Panc1 (cell line): ENCODE results near the gene COMMD1. TPM values are rescaled to one million over a fixed set of nuclear protein-coding genes. Genes with fewer than 3 reads are reported as not detected.

Source experiments
- ATAC-seq: fragments of 200-7000 bp; cut with Tn5 transposase; 2 replicates; pipeline ENCODE4 v1.9.1; 2020; ENCODE audit warnings: mild to moderate bottlenecking, moderate library complexity
- BruUV-seq: library from RNA; stranded (reverse); fragments of 400-500 nt; replicated peaks from 2 replicates; lab custom pipeline; 2021; lab: Mats Ljungman, UMichigan
- CTCF ChIA-PET: fragments of 300-600 bp; sonication (Branson Sonifier 250); formaldehyde crosslinking; loops from one replicate; lab custom pipeline; 2022; ENCODE audit warnings: antibody characterized with exemption; lab: Charles Lee
- POLR2A ChIA-PET: fragments of 300-600 bp; sonication (Branson Sonifier 250); formaldehyde crosslinking; loops from one replicate; lab custom pipeline; 2022; ENCODE audit warnings: antibody characterized with exemption; lab: Charles Lee
- DNase-seq: peaks from one replicate; pipeline ENCODE4 v3.0.0-alpha.2; 2010; ENCODE audit warnings: low read depth, low spot score
- H3K27ac ChIP-seq: 2 replicates; pipeline ENCODE4 v1.5.1; 2011; ENCODE audit warnings: mild to moderate bottlenecking, low read length, inconsistent platforms
- H3K27me3 ChIP-seq: fragments of 200-500 bp; sonication (Bioruptor generic); 2 replicates; pipeline ENCODE4 v1.6.0; 2014; ENCODE audit warnings: low read length, inconsistent platforms; ENCODE audit not compliant: control insufficient read depth, insufficient read depth
- H3K36me3 ChIP-seq: fragments of 200-500 bp; sonication (Bioruptor generic); 2 replicates; pipeline ENCODE4 v1.5.1; 2014; ENCODE audit warnings: inconsistent platforms, mild to moderate bottlenecking, low read length, moderate library complexity; ENCODE audit not compliant: control insufficient read depth, insufficient read depth
- H3K4me1 ChIP-seq: 2 replicates; pipeline ENCODE4 v1.5.1; 2011; ENCODE audit warnings: inconsistent platforms, mild to moderate bottlenecking, low read length, moderate library complexity; ENCODE audit not compliant: control insufficient read depth, insufficient read depth
- H3K4me3 ChIP-seq, 2 experiments: 2 replicates each; pipeline ENCODE4 v1.5.1; 2011 to 2012; ENCODE audit warnings: low read depth in 2 of 2, low read length in 2 of 2, mild to moderate bottlenecking in 2 of 2, inconsistent platforms in 1 of 2, moderate library complexity in 1 of 2
- H3K9me3 ChIP-seq: fragments of 200-500 bp; sonication (Bioruptor generic); 2 replicates; pipeline ENCODE4 v1.5.1; 2014; ENCODE audit warnings: low read depth, mild to moderate bottlenecking, inconsistent platforms, low read length, moderate library complexity; ENCODE audit not compliant: control insufficient read depth, insufficient read depth
- CTCF ChIP-seq: fragments of 450-650 bp; IDR thresholded peaks from 2 replicates; pipeline ENCODE4 v1.5.1; 2017; ENCODE audit warnings: mild to moderate bottlenecking
- POLR2AphosphoS5 ChIP-seq: IDR thresholded peaks from 2 replicates; pipeline ENCODE4 v1.6.1; 2012; ENCODE audit warnings: mild to moderate bottlenecking, low read depth, low read length, moderate library complexity
- REST ChIP-seq, 2 experiments: IDR thresholded peaks; 2 replicates each; pipeline ENCODE4 v1.6.1; 2011 to 2012; ENCODE audit warnings: low read depth in 2 of 2, control low read depth in 1 of 2, low read length in 1 of 2, mild to moderate bottlenecking in 1 of 2, moderate library complexity in 1 of 2; ENCODE audit not compliant: insufficient read depth in 1 of 2
- SIN3A ChIP-seq: IDR thresholded peaks from 2 replicates; pipeline ENCODE4 v1.6.1; 2012; ENCODE audit warnings: low read depth, mild to moderate bottlenecking, low read length, moderate library complexity, borderline replicate concordance; ENCODE audit not compliant: insufficient read depth
- TCF7L2 ChIP-seq: IDR thresholded peaks from 2 replicates; pipeline ENCODE4 v1.6.1; 2011; ENCODE audit warnings: mild to moderate bottlenecking, low read depth, low read length, inconsistent platforms
- in situ Hi-C: cut with HindIII; loops from 2 replicates; pipeline ENCODE4 v1.10.0; 2016; ENCODE audit warnings: low sequenced_read_pairs, low pct_unique_long_range_greater_than_20kb
- intact Hi-C: fragments of 100-400 bp; cut with micrococcal nuclease; formaldehyde crosslinking; loops from one replicate; pipeline ENCODE4 v1.10.0; 2022; ENCODE audit not compliant: unreplicated experiment
- total RNA-seq: library from RNA; stranded (reverse); gene quantifications from one replicate; pipeline ENCODE4 v1.2.1, GENCODE V29; 2021; ENCODE audit not compliant: unreplicated experiment

Gene COMMD1
- total RNA-seq, 1 experiment from 2014 or later = 40.3 TPM

GRCh38 chr2:62143696-62144095 lies 238.2 kb downstream of the COMMD1 start:
- BruUV-seq = no TSS peak
- H3K36me3 ChIP-seq = no peaks in the 10 kb centered on the region
- in situ Hi-C loops = no loop called here
- H3K27ac ChIP-seq = no peak overlapping the region
- H3K9me3 ChIP-seq = no peaks in the 10 kb centered on the region
- ChIA-PET POLR2A (no interaction called here), CTCF (no interaction called here)
- no peak for TF ChIP-seq TCF7L2
- no peak for TF ChIP-seq POLR2AphosphoS5
- TF ChIP-seq SIN3A = no peak
- no peak for TF ChIP-seq REST (IDR thresholded peaks at IDR 0.05; ENCODE audit: insufficient read depth in 1 of 2, low read depth in 2 of 2, low read length in 1 of 2)
- TF ChIP-seq CTCF = no peak
- no peak for ATAC-seq
- no peaks in the 10 kb centered on the region for H3K4me1 ChIP-seq
- DNase-seq = no peak
- no peak overlapping the region for H3K4me3 ChIP-seq
- intact Hi-C loops = no loop called here
- H3K27me3 ChIP-seq = no peaks in the 10 kb centered on the region

GRCh38 chr2:62144689-62145477 lies 239.4 kb downstream of the COMMD1 start:
- DNase-seq (no peak), ATAC-seq (no peak)
- intact Hi-C loops (no loop called here), in situ Hi-C loops (no loop called here)
- H3K4me3 ChIP-seq = no peak overlapping the region
- CTCF ChIA-PET = no interaction called here
- H3K9me3 ChIP-seq = no peaks in the 10 kb centered on the region
- TF ChIP-seq CTCF = no peak
- TF ChIP-seq POLR2AphosphoS5 = no peak
- TF ChIP-seq SIN3A = no peak
- TF ChIP-seq TCF7L2 = no peak
- TF ChIP-seq REST (IDR thresholded peaks at IDR 0.05; ENCODE audit: insufficient read depth in 1 of 2, low read depth in 2 of 2, low read length in 1 of 2) = no peak
- no peaks in the 10 kb centered on the region for H3K4me1 ChIP-seq
- POLR2A ChIA-PET = no interaction called here
- BruUV-seq = no TSS peak
- no peaks in the 10 kb centered on the region for H3K27me3 ChIP-seq
- no peaks in the 10 kb centered on the region for H3K36me3 ChIP-seq
- no peak overlapping the region for H3K27ac ChIP-seq
